AG10803 (cell line): ENCODE results near the gene FAM171A1.
"Not testable (repeated sequence)": the region's sequence is repeated elsewhere in the genome, so short reads cannot be mapped to it uniquely, and the experiment has no call there.

ENCODE experiments used
- DNase-seq: peaks from one replicate; pipeline ENCODE4 v3.0.0; 2010; ENCODE audit warnings: low read depth
- H3K4me3 ChIP-seq: 2 replicates; pipeline ENCODE4 v1.5.1; 2011; ENCODE audit warnings: mild to moderate bottlenecking, low read length, control low read depth
- TF ChIP-seq, protein P1 (sequence below): conservative IDR thresholded peaks from 2 replicates; pipeline ENCODE4 v1.5.1; 2011; ENCODE audit warnings: mild to moderate bottlenecking, low read length, control low read depth, inconsistent platforms

Gene FAM171A1

GRCh38 chr10:15405319-15405718, 34.2 kb upstream of the FAM171A1 start:
- no peak for DNase-seq
- TF ChIP-seq, protein P1, sequence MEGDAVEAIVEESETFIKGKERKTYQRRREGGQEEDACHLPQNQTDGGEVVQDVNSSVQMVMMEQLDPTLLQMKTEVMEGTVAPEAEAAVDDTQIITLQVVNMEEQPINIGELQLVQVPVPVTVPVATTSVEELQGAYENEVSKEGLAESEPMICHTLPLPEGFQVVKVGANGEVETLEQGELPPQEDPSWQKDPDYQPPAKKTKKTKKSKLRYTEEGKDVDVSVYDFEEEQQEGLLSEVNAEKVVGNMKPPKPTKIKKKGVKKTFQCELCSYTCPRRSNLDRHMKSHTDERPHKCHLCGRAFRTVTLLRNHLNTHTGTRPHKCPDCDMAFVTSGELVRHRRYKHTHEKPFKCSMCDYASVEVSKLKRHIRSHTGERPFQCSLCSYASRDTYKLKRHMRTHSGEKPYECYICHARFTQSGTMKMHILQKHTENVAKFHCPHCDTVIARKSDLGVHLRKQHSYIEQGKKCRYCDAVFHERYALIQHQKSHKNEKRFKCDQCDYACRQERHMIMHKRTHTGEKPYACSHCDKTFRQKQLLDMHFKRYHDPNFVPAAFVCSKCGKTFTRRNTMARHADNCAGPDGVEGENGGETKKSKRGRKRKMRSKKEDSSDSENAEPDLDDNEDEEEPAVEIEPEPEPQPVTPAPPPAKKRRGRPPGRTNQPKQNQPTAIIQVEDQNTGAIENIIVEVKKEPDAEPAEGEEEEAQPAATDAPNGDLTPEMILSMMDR, result no peak
- H3K4me3 ChIP-seq, result no peak overlapping the region

- TF ChIP-seq, protein P1, result no peak
- no peak for DNase-seq
Observed at GRCh38 chr10:15401382-15401781, 30.3 kb upstream of the FAM171A1 start.

GRCh38 chr10:15400461-15400860, 29.4 kb upstream of the FAM171A1 start:
- H3K4me3 ChIP-seq, DNase-seq: not testable (repeated sequence)

More at GRCh38 chr10:15401382-15401781, 30.3 kb upstream of the FAM171A1 start:
- no peak overlapping the region for H3K4me3 ChIP-seq

GRCh38 chr10:15399060-15399661, 28.1 kb upstream of the FAM171A1 start:
- H3K4me3 ChIP-seq, result no peak overlapping the region
- TF ChIP-seq, protein P1, result no peak
- DNase-seq, result no peak

GRCh38 chr10:15395935-15396334, 24.8 kb upstream of the FAM171A1 start:
- H3K4me3 ChIP-seq, result no peak overlapping the region
- TF ChIP-seq, protein P1, result no peak
- DNase-seq, result no peak

GRCh38 chr10:15393139-15393825, 22.2 kb upstream of the FAM171A1 start:
- H3K4me3 ChIP-seq, result no peak overlapping the region
- TF ChIP-seq, protein P1, result no peak
- DNase-seq, result no peak

DNA sequence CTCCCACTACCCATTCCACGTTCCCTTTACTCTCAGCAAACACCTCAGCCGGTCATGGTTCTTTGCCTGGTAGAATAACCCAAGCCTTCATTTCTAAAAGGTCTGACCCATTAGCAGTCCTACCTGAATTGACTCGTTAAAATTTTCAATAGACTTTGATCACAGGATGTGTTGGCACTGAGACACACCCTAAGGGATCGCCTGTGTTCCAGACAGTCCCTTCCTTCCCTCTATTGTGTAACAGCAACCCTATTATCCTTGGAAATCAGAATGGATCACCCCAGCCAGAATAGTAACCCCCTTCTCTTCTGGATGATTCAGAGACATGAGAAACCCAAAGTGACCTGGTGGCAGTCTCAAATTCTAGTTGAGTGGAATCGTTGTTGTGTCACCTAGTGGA, 20.4 kb upstream of the FAM171A1 start:
- H3K4me3 ChIP-seq, result no peak overlapping the region

DNA sequence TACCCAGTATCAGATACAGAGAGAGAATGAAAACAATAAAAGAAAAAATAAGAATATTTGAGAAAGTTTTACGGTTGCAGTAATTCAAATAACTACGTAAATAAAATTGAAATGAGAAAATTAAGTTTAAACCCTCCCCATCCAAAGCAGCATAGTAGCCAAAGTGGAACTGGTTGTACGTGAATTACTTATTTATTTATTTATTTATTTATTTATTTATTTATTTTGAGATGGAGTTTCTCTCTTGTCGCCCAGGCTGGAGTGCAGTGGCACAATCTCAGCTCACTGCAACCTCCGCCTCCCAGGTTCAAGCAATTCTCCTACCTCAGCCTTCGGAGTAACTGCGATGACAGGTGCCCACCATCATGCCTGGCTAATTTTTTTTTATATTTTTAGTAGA, 17.1 kb upstream of the FAM171A1 start:
- not testable (repeated sequence) for DNase-seq, H3K4me3 ChIP-seq

More for the DNA sequence above, 20.4 kb upstream of the FAM171A1 start:
- no peak for DNase-seq
- TF ChIP-seq, protein P1, result no peak
